SK-N-SH treated with all-trans-retinoic acid at 6 μM for 48 hours (cell line): Measurements from ENCODE around the gene ARID5B.

Experiments used
- ARNTL ChIP-seq: fragments of 450-650 bp; formaldehyde crosslinking; IDR thresholded peaks from 2 replicates; pipeline ENCODE4 v1.5.0; 2020; ENCODE audit warnings: low read depth, mild to moderate bottlenecking, moderate library complexity, borderline replicate concordance
- ISL1 ChIP-seq: fragments of 250-450 bp; sonication (Bioruptor Pico); IDR thresholded peaks from 2 replicates; pipeline ENCODE4 v2.1.2; 2022; ENCODE audit warnings: mild to moderate bottlenecking, moderate library complexity
- TF ChIP-seq, protein P1 (sequence below): fragments of 250-450 bp; sonication (Bioruptor Pico); IDR thresholded peaks from 2 replicates; pipeline ENCODE4 v1.8.0; 2021; ENCODE audit warnings: low read depth, mild to moderate bottlenecking, moderate library complexity, borderline replicate concordance
- TF ChIP-seq, protein P2 (sequence below): fragments of 250-450 bp; sonication (Bioruptor Pico); IDR thresholded peaks from 2 replicates; pipeline ENCODE4 v1.5.0; 2020; ENCODE audit warnings: mild to moderate bottlenecking, moderate library complexity

DNA sequence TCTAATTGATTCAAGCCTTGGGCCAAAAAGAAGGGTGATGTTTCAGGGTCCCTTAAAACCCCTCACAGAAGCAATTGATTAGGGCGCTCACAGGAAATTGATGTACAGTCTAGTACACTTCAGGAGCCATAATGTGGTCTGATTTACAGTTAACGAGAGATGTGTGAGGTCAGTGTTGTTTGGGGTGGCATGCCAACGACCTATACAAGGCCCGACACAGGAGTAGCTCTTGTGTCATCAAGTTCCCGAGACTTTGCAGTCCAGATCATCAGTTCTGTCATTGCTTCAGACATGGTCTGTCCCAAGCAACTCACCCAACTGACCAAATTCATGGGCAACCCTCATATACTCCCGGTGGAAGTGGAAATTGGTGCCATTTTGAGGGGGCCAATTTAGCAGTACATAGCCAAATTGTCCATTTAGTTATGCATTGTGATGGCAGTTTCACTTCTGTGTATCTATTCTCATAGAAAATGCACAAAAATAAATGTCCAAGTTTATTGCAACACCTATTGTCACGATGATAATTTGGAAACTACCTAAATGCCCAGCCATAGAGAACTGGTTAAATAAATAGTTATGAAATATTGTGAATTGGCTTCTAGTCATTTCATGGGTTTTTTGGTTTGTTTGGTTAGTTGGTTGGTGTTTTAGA lies 18.0 kb upstream of the ARID5B start:
- TF ChIP-seq, protein P1, sequence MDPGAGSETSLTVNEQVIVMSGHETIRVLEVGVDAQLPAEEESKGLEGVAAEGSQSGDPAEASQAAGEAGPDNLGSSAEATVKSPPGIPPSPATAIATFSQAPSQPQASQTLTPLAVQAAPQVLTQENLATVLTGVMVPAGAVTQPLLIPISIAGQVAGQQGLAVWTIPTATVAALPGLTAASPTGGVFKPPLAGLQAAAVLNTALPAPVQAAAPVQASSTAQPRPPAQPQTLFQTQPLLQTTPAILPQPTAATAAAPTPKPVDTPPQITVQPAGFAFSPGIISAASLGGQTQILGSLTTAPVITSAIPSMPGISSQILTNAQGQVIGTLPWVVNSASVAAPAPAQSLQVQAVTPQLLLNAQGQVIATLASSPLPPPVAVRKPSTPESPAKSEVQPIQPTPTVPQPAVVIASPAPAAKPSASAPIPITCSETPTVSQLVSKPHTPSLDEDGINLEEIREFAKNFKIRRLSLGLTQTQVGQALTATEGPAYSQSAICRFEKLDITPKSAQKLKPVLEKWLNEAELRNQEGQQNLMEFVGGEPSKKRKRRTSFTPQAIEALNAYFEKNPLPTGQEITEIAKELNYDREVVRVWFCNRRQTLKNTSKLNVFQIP: no peak
- TF ChIP-seq ISL1 (CRISPR knock-in tag) (no peak), ARNTL (CRISPR knock-in tag) (no peak)
- TF ChIP-seq, protein P2, sequence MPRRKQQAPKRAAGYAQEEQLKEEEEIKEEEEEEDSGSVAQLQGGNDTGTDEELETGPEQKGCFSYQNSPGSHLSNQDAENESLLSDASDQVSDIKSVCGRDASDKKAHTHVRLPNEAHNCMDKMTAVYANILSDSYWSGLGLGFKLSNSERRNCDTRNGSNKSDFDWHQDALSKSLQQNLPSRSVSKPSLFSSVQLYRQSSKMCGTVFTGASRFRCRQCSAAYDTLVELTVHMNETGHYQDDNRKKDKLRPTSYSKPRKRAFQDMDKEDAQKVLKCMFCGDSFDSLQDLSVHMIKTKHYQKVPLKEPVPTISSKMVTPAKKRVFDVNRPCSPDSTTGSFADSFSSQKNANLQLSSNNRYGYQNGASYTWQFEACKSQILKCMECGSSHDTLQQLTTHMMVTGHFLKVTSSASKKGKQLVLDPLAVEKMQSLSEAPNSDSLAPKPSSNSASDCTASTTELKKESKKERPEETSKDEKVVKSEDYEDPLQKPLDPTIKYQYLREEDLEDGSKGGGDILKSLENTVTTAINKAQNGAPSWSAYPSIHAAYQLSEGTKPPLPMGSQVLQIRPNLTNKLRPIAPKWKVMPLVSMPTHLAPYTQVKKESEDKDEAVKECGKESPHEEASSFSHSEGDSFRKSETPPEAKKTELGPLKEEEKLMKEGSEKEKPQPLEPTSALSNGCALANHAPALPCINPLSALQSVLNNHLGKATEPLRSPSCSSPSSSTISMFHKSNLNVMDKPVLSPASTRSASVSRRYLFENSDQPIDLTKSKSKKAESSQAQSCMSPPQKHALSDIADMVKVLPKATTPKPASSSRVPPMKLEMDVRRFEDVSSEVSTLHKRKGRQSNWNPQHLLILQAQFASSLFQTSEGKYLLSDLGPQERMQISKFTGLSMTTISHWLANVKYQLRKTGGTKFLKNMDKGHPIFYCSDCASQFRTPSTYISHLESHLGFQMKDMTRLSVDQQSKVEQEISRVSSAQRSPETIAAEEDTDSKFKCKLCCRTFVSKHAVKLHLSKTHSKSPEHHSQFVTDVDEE (CRISPR knock-in tag): no peak
